ENCODE results near the gene ANKLE1. TPM values are rescaled to one million over a fixed set of nuclear protein-coding genes. Genes with fewer than 3 reads are reported as not detected.
A peak's percentile ranks its signal among the peaks of the same experiment; 100 is the strongest.

ANKLE1 gene
- total RNA-seq, 1 donor from 2014 or later = 0.99 TPM

- Mint-ChIP-seq H3K4me1 (ENCODE audit: unreplicated experiment) (peaks cover 5% of the 10 kb centered on the region), H3K27me3 (ENCODE audit: unreplicated experiment) (peaks cover 4% of the 10 kb centered on the region), H3K36me3 (ENCODE audit: unreplicated experiment) (no peaks in the 10 kb centered on the region), H3K9me3 (ENCODE audit: unreplicated experiment) (no peaks in the 10 kb centered on the region), H3K4me3 (ENCODE audit: unreplicated experiment) (no peak overlapping the region), H3K27ac (ENCODE audit: unreplicated experiment) (no peak overlapping the region)
- TF ChIP-seq CTCF (IDR thresholded peaks at IDR 0.05) = no peak
- no peak for DNase-seq (ENCODE audit: extremely low spot score, unreplicated experiment)
These were observed 21.8 kb upstream of the ANKLE1 start for GRCh38 chr19:17259934-17260333.

DNA sequence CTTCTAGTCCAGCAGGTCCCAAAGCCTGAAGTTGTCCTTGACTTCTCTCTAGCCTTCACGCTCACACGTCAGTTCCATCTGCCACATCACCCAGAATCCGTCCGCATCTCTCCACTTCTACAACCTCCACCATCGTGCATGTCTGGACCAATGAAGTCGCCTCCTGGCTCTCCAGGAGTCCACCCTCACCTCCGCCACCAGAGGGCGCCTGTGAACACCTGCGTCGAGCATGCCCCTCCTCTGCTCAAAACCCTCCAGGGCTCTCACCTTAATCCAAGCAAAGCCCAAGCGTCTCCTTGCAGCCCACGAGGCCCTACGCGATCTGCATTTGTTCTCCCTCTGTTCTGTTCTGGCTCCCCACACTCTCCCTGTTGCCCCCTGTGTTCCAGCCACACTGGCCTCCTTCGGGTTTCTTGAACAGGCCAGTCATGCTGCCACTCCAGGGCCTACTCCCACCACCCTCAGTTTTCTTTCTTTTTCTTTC lies 20.8 kb upstream of the ANKLE1 start:
- Mint-ChIP-seq H3K9me3 (ENCODE audit: unreplicated experiment) (no peaks in the 10 kb centered on the region), H3K4me1 (ENCODE audit: unreplicated experiment) (no peaks in the 10 kb centered on the region), H3K4me3 (ENCODE audit: unreplicated experiment) (no peak overlapping the region), H3K36me3 (ENCODE audit: unreplicated experiment) (no peaks in the 10 kb centered on the region), H3K27me3 (ENCODE audit: unreplicated experiment) (peaks cover 2% of the 10 kb centered on the region), H3K27ac (ENCODE audit: unreplicated experiment) (no peak overlapping the region)
- peak; percentile 94 for DNase-seq (ENCODE audit: extremely low spot score, unreplicated experiment)
- peak; percentile 95 for TF ChIP-seq CTCF (IDR thresholded peaks at IDR 0.05)

DNA sequence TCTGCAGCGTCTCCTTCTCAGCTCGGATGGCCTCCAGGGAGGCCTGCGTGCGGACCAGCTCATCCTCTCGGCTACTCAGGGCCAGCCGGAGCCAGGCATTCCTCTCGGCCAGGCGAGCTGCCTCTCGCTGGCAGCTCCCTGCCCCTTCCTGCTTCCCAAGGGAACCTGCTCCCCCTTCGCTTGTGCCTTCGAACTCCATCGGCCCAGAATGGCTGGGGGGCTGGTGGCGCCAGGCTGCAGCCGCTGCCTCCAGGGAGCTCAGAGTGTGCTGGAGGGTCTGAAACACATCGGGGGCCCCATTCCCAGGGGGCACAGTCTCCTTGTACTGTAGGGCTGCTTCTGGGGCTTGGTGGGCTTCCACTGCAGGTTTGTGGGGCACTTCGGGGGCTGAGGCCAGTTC lies 19.1 kb upstream of the ANKLE1 start:
- no peak for TF ChIP-seq CTCF (IDR thresholded peaks at IDR 0.05)
- Mint-ChIP-seq H3K36me3 (ENCODE audit: unreplicated experiment) (no peaks in the 10 kb centered on the region), H3K27ac (ENCODE audit: unreplicated experiment) (no peak overlapping the region), H3K4me1 (ENCODE audit: unreplicated experiment) (peaks cover 5% of the 10 kb centered on the region), H3K27me3 (ENCODE audit: unreplicated experiment) (peaks cover 2% of the 10 kb centered on the region), H3K9me3 (ENCODE audit: unreplicated experiment) (no peaks in the 10 kb centered on the region), H3K4me3 (ENCODE audit: unreplicated experiment) (no peak overlapping the region)
- no peak for DNase-seq (ENCODE audit: extremely low spot score, unreplicated experiment)

DNA sequence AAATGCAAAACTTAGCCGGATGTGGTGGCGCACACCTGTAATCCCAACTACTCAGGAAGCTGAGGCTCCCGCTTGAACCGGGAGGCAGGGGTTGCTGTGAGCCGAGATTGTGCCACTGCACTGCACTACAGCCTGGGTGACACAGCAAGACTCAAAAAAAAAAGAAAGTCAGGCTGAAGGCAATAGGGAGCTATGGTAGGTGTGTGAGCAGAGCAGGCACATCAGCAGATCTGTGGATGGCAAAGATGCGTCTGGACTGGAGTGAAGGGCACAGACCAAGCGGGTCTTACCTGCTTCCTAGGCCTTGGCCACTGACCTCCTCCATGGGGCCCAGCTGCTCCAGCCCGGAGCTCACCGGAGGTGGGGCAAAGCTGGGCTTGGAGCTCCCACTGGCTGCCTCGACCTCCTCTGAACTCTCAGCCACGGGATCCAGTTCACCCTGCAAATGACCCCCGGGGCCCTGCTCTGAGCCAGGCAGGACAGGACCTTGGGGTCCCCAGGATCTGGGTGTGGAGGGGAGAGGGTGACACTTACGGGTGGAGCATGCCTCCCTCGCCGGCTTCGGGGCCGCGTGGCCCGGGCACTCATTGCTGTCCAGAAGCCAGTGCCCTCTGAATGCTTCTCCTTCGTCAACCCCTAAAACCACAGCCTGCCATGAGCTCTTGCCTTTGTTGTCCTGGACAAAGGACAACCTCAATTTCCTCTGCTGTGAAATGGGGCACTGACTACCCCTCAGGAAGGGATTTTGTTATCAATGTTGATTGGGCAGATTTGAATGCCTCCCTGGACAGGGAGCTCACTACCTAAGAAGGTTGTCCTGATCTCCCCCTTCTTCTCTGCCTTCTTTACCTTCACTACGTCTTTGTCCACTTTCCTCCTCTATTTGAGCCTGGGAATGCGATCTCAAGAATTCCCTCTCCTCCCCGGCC lies 17.7 kb upstream of the ANKLE1 start:
- Mint-ChIP-seq H3K4me3 (ENCODE audit: unreplicated experiment) (no peak overlapping the region), H3K4me1 (ENCODE audit: unreplicated experiment) (peaks cover 7% of the 10 kb centered on the region), H3K36me3 (ENCODE audit: unreplicated experiment) (no peaks in the 10 kb centered on the region), H3K27me3 (ENCODE audit: unreplicated experiment) (peaks cover 2% of the 10 kb centered on the region), H3K9me3 (ENCODE audit: unreplicated experiment) (no peaks in the 10 kb centered on the region), H3K27ac (ENCODE audit: unreplicated experiment) (no peak overlapping the region)
- TF ChIP-seq CTCF (IDR thresholded peaks at IDR 0.05) = no peak
- DNase-seq (ENCODE audit: extremely low spot score, unreplicated experiment) = no peak

DNA sequence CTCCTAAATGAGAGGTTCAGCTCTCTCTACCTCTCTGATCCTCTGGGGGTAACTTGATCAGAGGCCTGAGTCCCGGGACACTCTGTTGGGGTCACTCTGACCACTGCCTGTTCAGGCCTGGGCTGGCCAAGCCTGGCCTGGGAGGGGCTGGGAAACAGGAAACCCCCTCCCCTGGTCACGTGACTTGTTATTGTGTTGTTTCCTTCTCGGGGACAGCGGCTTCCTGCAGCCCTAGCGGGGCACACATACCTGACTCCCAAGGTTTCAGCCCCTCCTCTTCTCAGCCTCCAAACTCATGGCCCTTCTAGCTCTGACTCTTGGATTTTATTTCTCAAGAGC lies 17.1 kb upstream of the ANKLE1 start, which contains the start of gene USHBP1:
Gene USHBP1 (minus strand): TSS at position 105 of the 339 bp plus-strand sequence. CDS start 446 bp downstream, outside the sequence.
- Mint-ChIP-seq H3K27me3 (ENCODE audit: unreplicated experiment) (peaks cover 2% of the 10 kb centered on the region), H3K36me3 (ENCODE audit: unreplicated experiment) (no peaks in the 10 kb centered on the region), H3K4me3 (ENCODE audit: unreplicated experiment) (no peak within 1 kb of the TSS), H3K4me1 (ENCODE audit: unreplicated experiment) (peaks cover 7% of the 10 kb centered on the region), H3K27ac (ENCODE audit: unreplicated experiment) (no peak within 1 kb of the TSS), H3K9me3 (ENCODE audit: unreplicated experiment) (no peaks in the 10 kb centered on the region)
- DNase-seq (ENCODE audit: extremely low spot score, unreplicated experiment) = no peak
- no peak for TF ChIP-seq CTCF (IDR thresholded peaks at IDR 0.05)

Measured in osteocyte (in vitro differentiated cells).